ENCODE data around the gene GABRD. TPM values are rescaled to one million over a fixed set of nuclear protein-coding genes. Genes with fewer than 3 reads are reported as not detected.

GABRD gene
- total RNA-seq, 8 experiments from 2014 or later: 0.16 to 2.7 (median 0.46) TPM; not detected in 1

GRCh38 chr1:2039251-2039650, 20.1 kb downstream of the GABRD start:
- in situ Hi-C loops (cut with MboI; ENCODE audit: low pct_unique_long_range_greater_than_20kb in 2 of 9, low sequenced_read_pairs in 9 of 9, unreplicated experiment in 9 of 9): no loop called here
- Histone ChIP-seq H3K4me1 (replicated peaks in 1 of 2) (no peaks in the 10 kb centered on the region), H3K27ac (no peak overlapping the region), H3K4me3 (no peak overlapping the region)
- ATAC-seq (replicated peaks in 6 of 8): no peak
- WGBS, 10 experiments: 40 to 100% (median 73%) methylated on average over 1 to 8 of the region's 8 CpGs; no CpG with 5 or more reads in 2 of the 10 experiments

GRCh38 chr1:2041305-2041704, 22.2 kb downstream of the GABRD start:
- 0 to 90% (median 74%) methylated on average over 1 to 6 of the region's 15 CpGs; no CpG with 5 or more reads in 5 of the 10 experiments for WGBS, 10 experiments
- Histone ChIP-seq H3K27ac (no peak overlapping the region), H3K4me1 (replicated peaks in 1 of 2) (peaks cover 0 to 7% of the 10 kb centered on the region in 2 donors), H3K4me3 (no peak overlapping the region)
- in situ Hi-C loops (cut with MboI; ENCODE audit: low pct_unique_long_range_greater_than_20kb in 2 of 9, low sequenced_read_pairs in 9 of 9, unreplicated experiment in 9 of 9): loop anchor here in 1 of 9 experiments (10.0 kb wide), 1 partner anchor 77 kb away; no protein-coding TSS in a partner anchor
- no peak for ATAC-seq (replicated peaks in 6 of 8)

GRCh38 chr1:2041887-2042286, 22.7 kb downstream of the GABRD start:
- ATAC-seq (replicated peaks in 6 of 8): no peak
- Histone ChIP-seq H3K4me1 (replicated peaks in 1 of 2) (peaks cover 0 to 7% of the 10 kb centered on the region in 2 donors), H3K27ac (no peak overlapping the region), H3K4me3 (no peak overlapping the region)
- in situ Hi-C loops (cut with MboI; ENCODE audit: low pct_unique_long_range_greater_than_20kb in 2 of 9, low sequenced_read_pairs in 9 of 9, unreplicated experiment in 9 of 9): loop anchor here in 1 of 9 experiments (10.0 kb wide), 1 partner anchor 77 kb away; no protein-coding TSS in a partner anchor
- WGBS, 10 experiments: 0 to 100% (median 74%) methylated on average over 1 to 4 of the region's 4 CpGs; no CpG with 5 or more reads in 7 of the 10 experiments

GRCh38 chr1:2042830-2043773, 24.0 kb downstream of the GABRD start:
- in situ Hi-C loops (cut with MboI; ENCODE audit: low pct_unique_long_range_greater_than_20kb in 2 of 9, low sequenced_read_pairs in 9 of 9, unreplicated experiment in 9 of 9): loop anchor here in 1 of 9 experiments (10.0 kb wide), 1 partner anchor 78 kb away; no protein-coding TSS in a partner anchor
- WGBS, 10 experiments: 0 to 82% (median 78%) methylated on average over 1 to 25 of the region's 41 CpGs; no CpG with 5 or more reads in 4 of the 10 experiments
- H3K4me3 ChIP-seq: no peak overlapping the region
- H3K27ac ChIP-seq: no peak overlapping the region
- peak in 2 of 8 experiments; percentile 5 to 15 for ATAC-seq (replicated peaks in 6 of 8)
- H3K4me1 ChIP-seq (replicated peaks in 1 of 2): peaks cover 3 to 15% of the 10 kb centered on the region in 2 donors

DNA sequence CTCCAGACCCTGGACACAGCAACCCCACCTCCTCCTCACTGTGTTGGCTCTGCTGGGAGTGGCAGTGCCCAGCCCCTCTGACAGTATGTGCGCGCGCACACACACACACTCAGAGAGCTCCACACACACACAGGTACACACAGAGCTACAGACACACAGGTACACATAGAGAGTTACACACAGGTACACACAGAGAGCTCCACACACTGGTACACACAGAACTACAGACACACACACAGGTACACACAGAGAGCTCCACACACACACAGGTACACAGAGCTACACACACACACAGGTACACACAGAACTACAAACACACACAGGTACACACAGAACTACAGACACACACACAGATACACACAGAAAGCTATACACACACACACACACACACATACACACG, 24.7 kb downstream of the GABRD start:
- in situ Hi-C loops (cut with MboI; ENCODE audit: low pct_unique_long_range_greater_than_20kb in 2 of 9, low sequenced_read_pairs in 9 of 9, unreplicated experiment in 9 of 9): loop anchor here in 1 of 9 experiments (10.0 kb wide), 1 partner anchor 79 kb away; no protein-coding TSS in a partner anchor
- no peak for ATAC-seq (replicated peaks in 6 of 8)
- no peak overlapping the region for H3K27ac ChIP-seq
- no peak overlapping the region for H3K4me3 ChIP-seq
- peaks cover 3 to 15% of the 10 kb centered on the region in 2 donors for H3K4me1 ChIP-seq (replicated peaks in 1 of 2)
- WGBS, 10 experiments: 89 to 100% (median 100%) methylated on average over 3 of the region's 4 CpGs; no CpG with 5 or more reads in 7 of the 10 experiments

GRCh38 chr1:2044510-2045319, 25.6 kb downstream of the GABRD start:
- Histone ChIP-seq H3K4me3 (peak overlapping the region; percentile 1 to 22 (median 10)), H3K27ac (no peak overlapping the region), H3K4me1 (replicated peaks in 1 of 2) (peaks cover 3 to 15% of the 10 kb centered on the region in 2 donors)
- in situ Hi-C loops (cut with MboI; ENCODE audit: low pct_unique_long_range_greater_than_20kb in 2 of 9, low sequenced_read_pairs in 9 of 9, unreplicated experiment in 9 of 9): loop anchor here in 1 of 9 experiments (10.0 kb wide), 1 partner anchor 80 kb away; no protein-coding TSS in a partner anchor
- WGBS, 10 experiments: 32 to 76% (median 64%) methylated on average over 5 to 18 of the region's 75 CpGs; no CpG with 5 or more reads in 7 of the 10 experiments
- peak; percentile 75 to 93 (median 82) for ATAC-seq (replicated peaks in 6 of 8)

DNA sequence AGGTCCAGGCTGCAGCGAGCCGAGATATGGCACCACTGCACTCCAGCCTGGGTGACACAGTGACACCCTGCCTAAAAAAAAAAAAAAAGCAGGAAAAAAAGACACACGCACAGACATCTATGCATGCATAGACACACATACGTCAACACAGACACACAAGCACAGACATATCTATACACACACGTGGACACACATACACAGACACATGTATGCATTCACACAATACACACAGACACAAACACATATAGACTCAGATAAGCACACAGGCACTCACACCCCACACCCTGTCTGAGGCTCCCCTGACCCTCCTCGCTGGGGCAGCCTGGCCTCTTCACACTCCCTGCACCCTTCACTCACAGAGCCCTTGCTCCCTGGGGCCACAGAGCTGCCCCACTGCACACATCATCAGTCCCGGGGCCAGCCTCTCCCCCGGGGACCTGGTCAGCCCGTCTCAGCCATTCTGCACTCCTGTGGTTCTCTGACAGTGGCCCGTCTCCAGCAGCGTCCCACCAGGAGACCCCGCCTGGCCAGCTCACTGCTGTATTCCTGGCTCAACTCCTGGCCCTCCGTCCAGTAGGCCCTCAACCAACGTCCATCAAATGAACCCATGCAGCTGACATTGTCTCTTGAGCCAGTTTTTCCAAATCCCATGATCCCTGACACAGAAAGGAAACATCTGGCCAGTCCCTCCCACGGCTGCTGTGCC, 26.5 kb downstream of the GABRD start:
- 10 to 87% (median 78%) methylated on average over 3 to 8 of the region's 15 CpGs; no CpG with 5 or more reads in 3 of the 10 experiments for WGBS, 10 experiments
- ATAC-seq (replicated peaks in 6 of 8): no peak
- Histone ChIP-seq H3K4me1 (replicated peaks in 1 of 2) (peaks cover 3 to 15% of the 10 kb centered on the region in 2 donors), H3K27ac (no peak overlapping the region), H3K4me3 (no peak overlapping the region)
- in situ Hi-C loops (cut with MboI; ENCODE audit: low pct_unique_long_range_greater_than_20kb in 2 of 9, low sequenced_read_pairs in 9 of 9, unreplicated experiment in 9 of 9): loop anchor here in 1 of 9 experiments (10.0 kb wide), 1 partner anchor 81 kb away; no protein-coding TSS in a partner anchor

DNA sequence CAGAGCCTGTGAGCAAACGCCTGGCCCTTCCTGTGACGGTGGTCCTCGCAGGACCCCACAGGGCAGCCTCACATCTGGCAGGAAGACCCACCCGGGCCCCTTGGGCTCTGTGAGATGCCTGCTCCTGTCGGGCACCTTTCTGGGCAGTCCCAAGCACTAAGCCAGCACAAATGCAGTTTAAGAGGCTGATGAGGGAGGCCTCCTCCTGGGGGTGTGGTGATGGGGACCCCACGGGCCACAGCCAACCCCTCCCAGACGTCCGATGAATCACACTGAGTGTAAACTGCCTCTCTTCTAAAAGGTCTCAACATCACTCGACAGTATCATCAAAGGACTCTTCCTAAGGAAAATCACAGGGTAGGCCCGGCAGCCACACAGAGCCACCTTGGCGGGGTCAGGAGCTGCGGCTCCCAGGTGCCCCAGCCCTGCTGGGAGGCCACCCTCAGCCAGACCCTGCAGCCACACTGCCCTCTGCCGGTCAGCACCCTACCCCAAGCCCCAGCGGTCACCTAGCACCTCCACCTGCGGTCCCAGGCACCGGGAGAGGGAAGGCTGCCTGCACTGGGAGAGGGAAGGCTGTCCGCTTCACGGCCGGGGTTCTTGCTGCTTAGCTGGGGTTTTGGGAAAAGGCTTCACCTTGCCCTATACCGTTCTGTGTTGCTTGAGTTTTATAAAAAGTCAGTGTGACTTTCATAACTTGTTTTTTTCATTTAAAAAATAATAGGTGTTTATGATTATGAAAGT, 27.2 kb downstream of the GABRD start:
- H3K27ac ChIP-seq: no peak overlapping the region
- H3K4me3 ChIP-seq: no peak overlapping the region
- in situ Hi-C loops (cut with MboI; ENCODE audit: low pct_unique_long_range_greater_than_20kb in 2 of 9, low sequenced_read_pairs in 9 of 9, unreplicated experiment in 9 of 9): loop anchor here in 1 of 9 experiments (10.0 kb wide), 1 partner anchor 82 kb away; no protein-coding TSS in a partner anchor
- H3K4me1 ChIP-seq (replicated peaks in 1 of 2): peaks cover 3 to 15% of the 10 kb centered on the region in 2 donors
- 0 to 51% (median 45%) methylated on average over 1 to 12 of the region's 20 CpGs; no CpG with 5 or more reads in 4 of the 10 experiments for WGBS, 10 experiments
- ATAC-seq (replicated peaks in 6 of 8): peak in 3 of 8 experiments; percentile 8 to 23 (median 23)

DNA sequence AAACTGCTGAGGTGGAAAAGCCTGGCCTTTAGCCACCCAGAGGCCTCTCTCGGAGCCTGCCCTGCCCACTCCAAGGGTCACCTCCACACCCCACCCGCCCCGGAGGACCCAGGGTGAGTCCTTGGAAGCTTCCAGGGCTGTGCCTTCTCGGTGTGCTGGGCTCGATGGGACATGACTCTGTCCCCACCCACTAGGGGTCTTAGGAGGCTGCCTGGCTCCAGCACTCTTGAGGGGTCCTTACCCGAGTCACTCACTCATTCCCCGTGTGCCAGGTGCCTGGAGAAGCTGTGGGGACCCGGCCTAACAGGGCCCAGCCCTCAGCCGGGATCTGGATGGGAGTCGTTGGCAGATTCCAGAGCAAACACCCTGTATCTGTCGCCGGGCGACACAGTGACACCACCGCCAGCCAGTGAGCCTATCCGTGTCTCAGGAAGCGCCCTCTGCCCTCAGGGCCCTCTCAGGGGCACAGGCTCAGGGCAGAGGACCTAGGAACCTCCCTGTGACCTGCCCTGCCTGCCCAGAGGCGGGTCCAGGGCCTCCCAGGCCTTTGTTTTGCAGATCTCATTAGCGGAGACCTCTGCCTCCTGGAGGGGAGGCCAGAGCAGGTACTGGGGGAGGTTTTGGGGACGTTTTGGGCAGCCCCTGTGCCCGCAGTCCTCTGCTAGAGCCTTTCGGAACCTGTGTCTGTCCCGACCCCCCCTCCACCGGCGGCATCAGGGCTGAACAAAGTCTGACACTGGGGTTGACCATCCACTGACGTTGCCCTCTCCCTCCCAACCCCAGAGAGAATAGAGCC, 28.0 kb downstream of the GABRD start:
- peaks cover 3 to 15% of the 10 kb centered on the region in 2 donors for H3K4me1 ChIP-seq (replicated peaks in 1 of 2)
- in situ Hi-C loops (cut with MboI; ENCODE audit: low pct_unique_long_range_greater_than_20kb in 2 of 9, low sequenced_read_pairs in 9 of 9, unreplicated experiment in 9 of 9): loop anchor here in 1 of 9 experiments (10.0 kb wide), 1 partner anchor 82 kb away; no protein-coding TSS in a partner anchor
- ATAC-seq (replicated peaks in 6 of 8): no peak
- H3K4me3 ChIP-seq: no peak overlapping the region
- 37 to 60% methylated on average over 10 to 14 of the region's 25 CpGs; no CpG with 5 or more reads in 8 of the 10 experiments for WGBS, 10 experiments
- H3K27ac ChIP-seq: no peak overlapping the region

GRCh38 chr1:2047749-2048729, 28.9 kb downstream of the GABRD start:
- in situ Hi-C loops (cut with MboI; ENCODE audit: low pct_unique_long_range_greater_than_20kb in 2 of 9, low sequenced_read_pairs in 9 of 9, unreplicated experiment in 9 of 9): loop anchor here in 1 of 9 experiments (10.0 kb wide), 1 partner anchor 83 kb away; no protein-coding TSS in a partner anchor
- Histone ChIP-seq H3K4me1 (replicated peaks in 1 of 2) (peaks cover 3 to 15% of the 10 kb centered on the region in 2 donors), H3K27ac (no peak overlapping the region), H3K4me3 (no peak overlapping the region)
- WGBS, 10 experiments: 53 to 100% (median 78%) methylated on average over 1 to 13 of the region's 25 CpGs; no CpG with 5 or more reads in 3 of the 10 experiments
- ATAC-seq (replicated peaks in 6 of 8): no peak

All from motor neuron (in vitro differentiated cells).